DND-41 (cell line): Measurements from ENCODE around the gene PLEKHM3.

Experiments
- EZH2 ChIP-seq: IDR thresholded peaks from 3 replicates; pipeline ENCODE4 v1.6.1; 2012; ENCODE audit warnings: borderline replicate concordance, low read depth, mild to moderate bottlenecking, moderate library complexity, low read length, inconsistent platforms; ENCODE audit not compliant: severe bottlenecking
- TF ChIP-seq, protein P1 (sequence below): IDR thresholded peaks from 2 replicates; pipeline ENCODE4 v1.5.1; 2012; ENCODE audit warnings: borderline replicate concordance, low read length, moderate library complexity, mild to moderate bottlenecking; ENCODE audit not compliant: poor library complexity, severe bottlenecking; ENCODE audit errors: extremely low read depth

DNA sequence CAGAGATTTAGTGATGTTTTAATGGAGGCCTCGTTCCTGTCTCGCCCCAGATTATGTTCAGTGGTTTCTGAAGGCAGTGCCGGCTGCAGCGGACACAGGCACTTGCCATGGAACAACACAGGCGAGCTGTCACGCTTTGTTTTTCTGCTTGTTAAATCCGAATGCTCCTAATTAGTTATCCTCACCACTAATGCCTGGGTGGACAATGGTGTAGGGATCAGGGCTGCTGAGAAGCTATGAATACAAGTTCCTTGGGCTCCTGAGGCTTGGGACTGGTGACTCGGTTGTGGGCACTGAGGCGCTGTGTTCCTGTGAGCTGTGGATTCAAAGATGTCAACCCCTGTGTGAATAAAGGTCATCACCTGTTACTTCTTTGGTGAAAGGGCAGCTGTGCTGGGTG, 123.5 kb downstream of the PLEKHM3 start:
- TF ChIP-seq, protein P1, sequence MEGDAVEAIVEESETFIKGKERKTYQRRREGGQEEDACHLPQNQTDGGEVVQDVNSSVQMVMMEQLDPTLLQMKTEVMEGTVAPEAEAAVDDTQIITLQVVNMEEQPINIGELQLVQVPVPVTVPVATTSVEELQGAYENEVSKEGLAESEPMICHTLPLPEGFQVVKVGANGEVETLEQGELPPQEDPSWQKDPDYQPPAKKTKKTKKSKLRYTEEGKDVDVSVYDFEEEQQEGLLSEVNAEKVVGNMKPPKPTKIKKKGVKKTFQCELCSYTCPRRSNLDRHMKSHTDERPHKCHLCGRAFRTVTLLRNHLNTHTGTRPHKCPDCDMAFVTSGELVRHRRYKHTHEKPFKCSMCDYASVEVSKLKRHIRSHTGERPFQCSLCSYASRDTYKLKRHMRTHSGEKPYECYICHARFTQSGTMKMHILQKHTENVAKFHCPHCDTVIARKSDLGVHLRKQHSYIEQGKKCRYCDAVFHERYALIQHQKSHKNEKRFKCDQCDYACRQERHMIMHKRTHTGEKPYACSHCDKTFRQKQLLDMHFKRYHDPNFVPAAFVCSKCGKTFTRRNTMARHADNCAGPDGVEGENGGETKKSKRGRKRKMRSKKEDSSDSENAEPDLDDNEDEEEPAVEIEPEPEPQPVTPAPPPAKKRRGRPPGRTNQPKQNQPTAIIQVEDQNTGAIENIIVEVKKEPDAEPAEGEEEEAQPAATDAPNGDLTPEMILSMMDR: no peak
- TF ChIP-seq EZH2: no peak
